Fibroblast of lung (primary cell): Measurements from ENCODE around the gene HECW1. TPM values are rescaled to one million over a fixed set of nuclear protein-coding genes. Genes with fewer than 3 reads are reported as not detected.

Source experiments
- DNase-seq, 2 donors: peaks; one replicate each; pipeline versions ENCODE4 v3.0.0 to v3.0.0-alpha.2; 2010; ENCODE audit warnings: low read depth in 2 of 2
- H2AFZ ChIP-seq: 2 replicates; pipeline ENCODE4 v1.5.1; 2012; ENCODE audit warnings: low read length, control low read depth, inconsistent platforms
- H3K27ac ChIP-seq: 2 replicates; pipeline ENCODE4 v1.5.1; 2011; ENCODE audit warnings: low read length, control low read depth; ENCODE audit not compliant: insufficient read depth
- H3K27me3 ChIP-seq: 2 replicates; pipeline ENCODE4 v1.5.1; 2011; ENCODE audit warnings: mild to moderate bottlenecking, low read length; ENCODE audit not compliant: control insufficient read depth, insufficient read depth
- H3K36me3 ChIP-seq: 2 replicates; pipeline ENCODE4 v1.5.1; 2011; ENCODE audit warnings: low read length; ENCODE audit not compliant: control insufficient read depth, insufficient read depth
- H3K4me1 ChIP-seq: 2 replicates; pipeline ENCODE4 v1.5.1; 2011; ENCODE audit warnings: low read length; ENCODE audit not compliant: control insufficient read depth, insufficient read depth; ENCODE audit errors: extremely low read depth
- H3K4me2 ChIP-seq: 2 replicates; pipeline ENCODE4 v1.5.1; 2011; ENCODE audit warnings: low read length, control low read depth; ENCODE audit not compliant: insufficient read depth; ENCODE audit errors: extremely low read depth
- H3K4me3 ChIP-seq, 4 experiments: fragments of 200-600 bp in 1 of 4; sonication (generic) in 1 of 4; replicated peaks in 1 of 4; 2 replicates each; pipeline ENCODE4 v1.5.1; 2011 to 2016; ENCODE audit warnings: low read length in 4 of 4, low read depth in 3 of 4, mild to moderate bottlenecking in 3 of 4, control low read depth in 2 of 4, inconsistent platforms in 1 of 4, mixed read lengths in 1 of 4; ENCODE audit not compliant: insufficient read depth in 1 of 4; ENCODE audit errors: control extremely low read depth in 1 of 4
- H3K79me2 ChIP-seq: 2 replicates; pipeline ENCODE4 v1.5.1; 2012; ENCODE audit warnings: mild to moderate bottlenecking, low read length, inconsistent platforms; ENCODE audit not compliant: control insufficient read depth, insufficient read depth
- H3K9ac ChIP-seq: 2 replicates; pipeline ENCODE4 v1.5.1; 2011; ENCODE audit warnings: mild to moderate bottlenecking, low read length, control low read depth; ENCODE audit not compliant: insufficient read depth
- H3K9me3 ChIP-seq: 2 replicates; pipeline ENCODE4 v1.5.1; 2012; ENCODE audit warnings: low read depth, low read length; ENCODE audit not compliant: control insufficient read depth, insufficient read depth
- H4K20me1 ChIP-seq: 2 replicates; pipeline ENCODE4 v1.5.1; 2011; ENCODE audit warnings: low read length; ENCODE audit not compliant: control insufficient read depth, insufficient read depth; ENCODE audit errors: extremely low read depth
- EZH2 ChIP-seq: IDR thresholded peaks from 2 replicates; pipeline ENCODE4 v1.5.1; 2012; ENCODE audit warnings: low read length, control low read depth, mild to moderate bottlenecking; ENCODE audit errors: missing control alignments
- polyA plus RNA-seq, 2 donors: library from polyadenylated mRNA; depleted of rRNA in 1 of 2; stranded (reverse) in 1 of 2; unstranded in 1 of 2; fragments of >200 nt; gene quantifications; 2 replicates each; pipeline ENCODE4 v1.2.1, GENCODE V29; 2011 to 2012; ENCODE audit warnings: missing spikeins in 1 of 2
- total RNA-seq: library from RNA; depleted of rRNA; stranded (reverse); fragments of >200 nt; gene quantifications from 2 replicates; pipeline ENCODE4 v1.2.1, GENCODE V29; 2014
- TF ChIP-seq, protein P1 (sequence below), 2 donors: IDR thresholded peaks in 1 of 2; conservative IDR thresholded peaks in 1 of 2; 1 replicate in 1 of 2; 2 replicates in 1 of 2; pipeline ENCODE4 v1.5.1; 2011 to 2012; ENCODE audit warnings: low read length in 2 of 2, control low read depth in 1 of 2, inconsistent platforms in 1 of 2, low read depth in 1 of 2, mild to moderate bottlenecking in 1 of 2

Gene HECW1
- total and polyA plus RNA-seq, 2 donors (not counting 1 experiment from before 2014, with no cell fraction given): 1.1 to 6.1 TPM

DNA sequence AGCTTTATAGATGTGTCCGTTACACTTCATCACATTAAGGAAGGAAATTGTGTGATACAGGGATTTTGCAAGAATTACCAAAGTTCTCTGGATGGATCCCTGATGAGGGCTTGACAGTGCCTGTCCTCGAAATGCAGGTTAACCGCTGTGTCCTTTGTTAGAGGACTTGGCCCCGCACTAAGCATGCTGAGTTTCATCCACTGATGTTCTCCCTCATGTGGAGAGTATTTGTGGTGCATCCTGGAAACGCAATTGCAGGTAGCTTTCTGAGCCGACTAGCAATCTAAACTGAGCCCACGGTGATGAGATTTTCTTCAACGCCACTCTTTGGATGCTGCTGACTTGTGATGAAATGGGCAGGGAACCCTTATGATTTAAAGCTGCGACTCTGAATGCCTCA, 398.6 kb downstream of the HECW1 start:
- TF ChIP-seq, protein P1, sequence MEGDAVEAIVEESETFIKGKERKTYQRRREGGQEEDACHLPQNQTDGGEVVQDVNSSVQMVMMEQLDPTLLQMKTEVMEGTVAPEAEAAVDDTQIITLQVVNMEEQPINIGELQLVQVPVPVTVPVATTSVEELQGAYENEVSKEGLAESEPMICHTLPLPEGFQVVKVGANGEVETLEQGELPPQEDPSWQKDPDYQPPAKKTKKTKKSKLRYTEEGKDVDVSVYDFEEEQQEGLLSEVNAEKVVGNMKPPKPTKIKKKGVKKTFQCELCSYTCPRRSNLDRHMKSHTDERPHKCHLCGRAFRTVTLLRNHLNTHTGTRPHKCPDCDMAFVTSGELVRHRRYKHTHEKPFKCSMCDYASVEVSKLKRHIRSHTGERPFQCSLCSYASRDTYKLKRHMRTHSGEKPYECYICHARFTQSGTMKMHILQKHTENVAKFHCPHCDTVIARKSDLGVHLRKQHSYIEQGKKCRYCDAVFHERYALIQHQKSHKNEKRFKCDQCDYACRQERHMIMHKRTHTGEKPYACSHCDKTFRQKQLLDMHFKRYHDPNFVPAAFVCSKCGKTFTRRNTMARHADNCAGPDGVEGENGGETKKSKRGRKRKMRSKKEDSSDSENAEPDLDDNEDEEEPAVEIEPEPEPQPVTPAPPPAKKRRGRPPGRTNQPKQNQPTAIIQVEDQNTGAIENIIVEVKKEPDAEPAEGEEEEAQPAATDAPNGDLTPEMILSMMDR (conservative IDR thresholded peaks at IDR 0.05 in 1 of 2, IDR thresholded peaks at IDR 0.05 in 1 of 2; ENCODE audit: low read depth in 1 of 2, low read length in 2 of 2): no peak
- no peak for TF ChIP-seq EZH2
- peaks cover 3% of the 10 kb centered on the region for H3K27me3 ChIP-seq
- no peak overlapping the region for H3K27ac ChIP-seq
- no peak overlapping the region for H2AFZ ChIP-seq
- H3K9me3 ChIP-seq: no peaks in the 10 kb centered on the region
- H3K79me2 ChIP-seq: no peaks in the 10 kb centered on the region
- no peak overlapping the region for H3K4me2 ChIP-seq
- DNase-seq: no peak
- no peaks in the 10 kb centered on the region for H4K20me1 ChIP-seq
- no peak overlapping the region for H3K4me3 ChIP-seq
- H3K4me1 ChIP-seq: peaks cover 2% of the 10 kb centered on the region
- no peak overlapping the region for H3K9ac ChIP-seq
- no peaks in the 10 kb centered on the region for H3K36me3 ChIP-seq

DNA sequence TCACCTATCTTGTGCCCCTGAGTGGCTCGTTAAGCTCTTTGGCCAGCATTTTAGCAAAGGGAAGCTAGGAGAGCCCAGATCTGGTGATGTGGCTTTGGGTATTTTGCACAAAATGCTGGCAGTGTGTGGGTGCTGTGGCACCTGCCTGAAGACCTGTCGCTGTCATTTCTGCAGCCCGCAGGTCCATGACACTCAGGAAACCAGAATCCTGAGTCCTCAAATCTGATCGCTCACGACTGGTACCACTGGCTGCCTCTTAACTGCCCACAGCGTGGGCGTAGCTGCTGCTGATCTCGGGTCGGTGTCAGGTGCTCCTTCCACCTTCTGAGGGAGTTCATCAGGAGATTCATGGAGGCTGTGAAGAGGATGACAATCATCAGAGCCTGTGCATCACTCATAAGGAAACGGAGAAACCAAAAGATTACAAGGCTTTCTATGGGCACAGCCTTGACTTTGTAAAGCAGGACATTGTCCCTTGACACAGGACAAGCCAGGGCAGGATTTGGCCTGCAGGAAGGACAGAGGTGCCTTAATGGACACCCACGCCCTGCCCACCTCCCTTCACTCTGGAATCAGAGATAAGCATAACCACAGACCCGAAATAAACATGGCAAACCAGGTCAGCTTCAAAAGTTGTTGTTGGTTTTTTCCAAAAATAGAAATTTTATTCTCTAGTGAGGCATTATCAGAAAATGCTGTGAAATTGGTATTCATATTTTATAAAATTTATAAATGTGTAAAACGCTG, 399.5 kb downstream of the HECW1 start:
- Histone ChIP-seq H3K4me1 (peaks cover 2% of the 10 kb centered on the region), H3K4me2 (no peak overlapping the region), H2AFZ (no peak overlapping the region), H3K27me3 (peaks cover 3% of the 10 kb centered on the region), H3K27ac (no peak overlapping the region), H4K20me1 (no peaks in the 10 kb centered on the region), H3K36me3 (no peaks in the 10 kb centered on the region), H3K9me3 (no peaks in the 10 kb centered on the region), H3K79me2 (no peaks in the 10 kb centered on the region), H3K4me3 (no peak overlapping the region), H3K9ac (no peak overlapping the region)
- TF ChIP-seq, protein P1 (conservative IDR thresholded peaks at IDR 0.05 in 1 of 2, IDR thresholded peaks at IDR 0.05 in 1 of 2; ENCODE audit: low read depth in 1 of 2, low read length in 2 of 2): no peak
- no peak for TF ChIP-seq EZH2
- DNase-seq: no peak

DNA sequence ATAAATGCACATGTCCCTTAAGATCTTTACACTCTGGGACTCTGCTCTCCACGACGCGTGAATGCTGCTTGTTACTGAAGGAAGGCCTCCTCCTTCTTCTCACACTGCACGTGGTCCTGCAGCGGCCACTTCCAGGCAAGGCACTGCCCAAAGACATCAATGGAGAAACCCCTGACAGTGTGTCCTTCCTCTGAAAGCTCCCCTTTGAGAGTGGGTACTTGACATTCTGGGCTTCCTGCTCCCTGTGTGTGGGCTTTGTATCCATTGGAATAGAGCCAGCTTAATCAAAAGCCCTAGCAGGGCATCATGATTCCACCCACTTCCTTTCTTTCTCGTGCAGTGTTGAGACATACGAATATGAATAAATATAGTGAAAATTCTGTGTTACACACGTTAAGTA, 400.8 kb downstream of the HECW1 start:
- DNase-seq: peak in 1 of 2 donors; percentile 20
- Histone ChIP-seq H3K36me3 (no peaks in the 10 kb centered on the region), H2AFZ (no peak overlapping the region), H3K9me3 (no peaks in the 10 kb centered on the region), H3K79me2 (no peaks in the 10 kb centered on the region), H3K4me2 (no peak overlapping the region), H3K9ac (no peak overlapping the region), H3K27ac (no peak overlapping the region), H3K27me3 (peaks cover 3% of the 10 kb centered on the region), H3K4me3 (no peak overlapping the region), H3K4me1 (no peaks in the 10 kb centered on the region), H4K20me1 (no peaks in the 10 kb centered on the region)
- TF ChIP-seq, protein P1 (conservative IDR thresholded peaks at IDR 0.05 in 1 of 2, IDR thresholded peaks at IDR 0.05 in 1 of 2; ENCODE audit: low read depth in 1 of 2, low read length in 2 of 2): no peak
- TF ChIP-seq EZH2: no peak
